NCI-H2171 treated with DMSO at 0.1 percent for 48 hours (cell line): Measurements from ENCODE around the gene PPY.
"Not testable (repeated sequence)": the region's sequence is repeated elsewhere in the genome, so short reads cannot be mapped to it uniquely, and the experiment has no call there.

Experiments used
- DNase-seq: peaks from one replicate; lab custom pipeline; 2025; lab: John Stamatoyannopoulos, UW

The PPY gene

DNA sequence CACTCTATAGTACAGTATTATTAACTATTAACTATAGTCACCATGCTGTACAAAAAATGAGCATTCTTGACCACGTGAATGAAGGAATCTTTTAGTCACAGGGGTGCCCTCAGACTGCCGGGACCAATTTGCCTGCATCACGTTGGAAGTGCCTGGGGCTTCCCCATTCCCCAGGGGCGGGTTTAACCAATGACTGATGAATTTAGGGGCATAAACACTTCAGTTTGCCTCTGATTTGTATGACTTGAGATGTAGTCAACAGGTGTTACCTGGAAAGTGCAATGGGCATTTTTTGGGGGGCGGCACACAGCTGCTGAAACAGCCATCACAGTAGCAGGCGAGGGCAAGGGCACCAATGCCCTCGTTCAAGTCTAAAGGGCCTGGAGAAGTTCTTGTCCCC is 20.2 kb upstream of the PPY start:
- no peak for DNase-seq

DNA sequence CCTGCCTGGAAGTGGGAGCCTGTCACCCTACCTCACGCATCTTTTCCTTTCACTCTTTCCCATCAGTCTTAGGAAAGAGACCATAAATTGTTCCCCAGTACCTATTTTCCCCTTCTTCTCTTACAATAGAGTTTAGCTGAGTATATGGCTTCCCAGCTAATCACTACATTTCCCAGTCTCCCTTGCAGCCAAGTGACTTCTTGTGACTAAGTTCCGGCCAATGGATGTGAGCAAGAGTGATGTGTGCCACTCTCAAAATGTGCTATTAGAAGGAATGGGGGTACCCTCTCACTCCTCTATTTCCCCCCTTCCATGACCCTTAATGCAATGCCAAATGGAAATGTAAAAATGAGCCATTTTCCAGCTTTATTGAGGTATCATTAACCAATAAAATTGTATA is 19.7 kb upstream of the PPY start:
- no peak for DNase-seq

DNA sequence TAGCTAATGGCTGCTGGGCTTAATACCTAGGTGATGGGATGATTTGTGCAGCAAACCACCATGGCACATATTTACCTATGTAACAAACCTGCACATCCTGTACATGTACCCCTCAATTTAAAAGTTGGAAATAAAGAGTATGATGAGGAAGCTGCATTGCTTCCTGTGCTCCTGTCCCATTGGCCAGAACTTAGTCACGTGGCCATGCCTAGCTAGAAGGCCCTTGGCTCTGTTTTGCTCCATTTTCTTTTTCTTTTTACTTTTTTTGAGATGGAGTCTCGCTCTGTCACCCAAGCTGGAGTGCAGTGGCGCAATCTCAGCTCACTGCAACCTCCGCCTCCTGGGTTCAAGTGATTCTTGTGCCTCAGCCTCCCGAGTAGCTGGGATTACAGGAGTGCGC is 19.0 kb upstream of the PPY start:
- DNase-seq: not testable (repeated sequence)

DNA sequence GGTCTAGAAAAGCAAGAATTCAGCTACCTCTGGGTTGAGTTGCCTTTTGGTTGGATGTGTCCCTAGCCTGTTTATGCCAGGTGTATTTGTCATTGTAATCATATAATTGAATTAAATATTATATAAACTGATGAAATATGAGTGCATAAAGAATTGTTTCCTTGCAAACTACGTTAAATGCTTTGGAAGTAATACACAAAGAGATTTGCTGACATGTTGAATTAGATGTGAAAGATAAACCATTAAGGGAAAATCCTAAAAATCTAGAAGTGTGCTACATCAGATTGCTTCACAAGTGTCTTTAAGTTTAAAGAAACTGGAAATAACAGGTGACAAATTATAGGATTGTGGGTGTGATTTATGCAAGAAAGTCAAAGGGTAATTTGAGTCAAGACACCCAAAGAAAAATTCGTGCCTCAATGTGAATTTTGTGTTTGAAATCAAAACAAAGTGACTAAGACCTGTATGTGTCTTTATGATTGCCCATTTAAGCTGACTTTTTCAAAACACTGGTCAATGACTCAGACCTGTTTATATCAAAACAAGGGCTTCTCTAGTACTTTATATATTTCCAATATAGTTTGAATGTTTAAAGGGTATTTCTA is 16.6 kb upstream of the PPY start:
- DNase-seq: no peak

DNA sequence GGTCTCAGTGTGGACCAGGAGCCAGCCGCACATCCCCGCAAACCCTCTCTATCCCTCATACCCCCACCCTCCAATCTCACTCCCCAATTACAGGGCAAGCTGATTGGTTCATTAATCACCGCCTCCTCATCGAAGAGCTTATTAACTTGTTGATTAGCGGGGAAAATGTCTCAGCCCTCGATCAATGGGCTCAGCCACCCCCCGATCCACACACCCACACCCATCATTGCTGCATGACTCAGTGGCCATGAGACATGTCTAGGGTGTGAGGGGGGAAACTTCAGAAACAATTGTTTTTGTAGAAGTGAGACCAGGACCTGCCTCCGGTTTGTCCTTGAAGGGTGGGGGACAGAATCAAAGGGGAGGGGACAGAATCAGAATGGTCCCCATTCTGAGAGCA is 13.9 kb upstream of the PPY start:
- no peak for DNase-seq

DNA sequence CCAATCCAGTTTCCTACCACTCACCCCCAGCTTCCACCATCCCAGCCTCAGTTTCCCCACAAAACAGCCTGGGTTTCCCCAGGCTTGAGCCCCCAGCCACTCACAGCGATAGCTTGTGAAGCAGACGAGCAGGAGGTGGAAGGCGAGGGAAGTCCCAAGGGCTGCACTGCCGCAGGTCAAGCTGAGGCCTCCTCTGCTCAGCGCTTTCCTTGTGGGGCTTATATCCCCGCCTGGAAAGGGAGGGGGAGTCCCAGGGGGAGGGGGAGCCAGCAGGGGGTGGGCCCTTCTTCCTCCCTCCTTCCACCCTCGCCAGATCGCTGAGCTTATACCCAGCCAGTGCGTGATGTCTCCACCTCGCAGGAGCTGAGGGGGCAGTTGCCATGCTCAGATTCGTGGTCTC is 11.5 kb upstream of the PPY start, which contains the start of gene PYY:
TSS of gene PYY (minus strand) at position 195 of the 400 bp plus-strand sequence. CDS start 457 bp downstream, outside the sequence.
- no peak for DNase-seq

DNA sequence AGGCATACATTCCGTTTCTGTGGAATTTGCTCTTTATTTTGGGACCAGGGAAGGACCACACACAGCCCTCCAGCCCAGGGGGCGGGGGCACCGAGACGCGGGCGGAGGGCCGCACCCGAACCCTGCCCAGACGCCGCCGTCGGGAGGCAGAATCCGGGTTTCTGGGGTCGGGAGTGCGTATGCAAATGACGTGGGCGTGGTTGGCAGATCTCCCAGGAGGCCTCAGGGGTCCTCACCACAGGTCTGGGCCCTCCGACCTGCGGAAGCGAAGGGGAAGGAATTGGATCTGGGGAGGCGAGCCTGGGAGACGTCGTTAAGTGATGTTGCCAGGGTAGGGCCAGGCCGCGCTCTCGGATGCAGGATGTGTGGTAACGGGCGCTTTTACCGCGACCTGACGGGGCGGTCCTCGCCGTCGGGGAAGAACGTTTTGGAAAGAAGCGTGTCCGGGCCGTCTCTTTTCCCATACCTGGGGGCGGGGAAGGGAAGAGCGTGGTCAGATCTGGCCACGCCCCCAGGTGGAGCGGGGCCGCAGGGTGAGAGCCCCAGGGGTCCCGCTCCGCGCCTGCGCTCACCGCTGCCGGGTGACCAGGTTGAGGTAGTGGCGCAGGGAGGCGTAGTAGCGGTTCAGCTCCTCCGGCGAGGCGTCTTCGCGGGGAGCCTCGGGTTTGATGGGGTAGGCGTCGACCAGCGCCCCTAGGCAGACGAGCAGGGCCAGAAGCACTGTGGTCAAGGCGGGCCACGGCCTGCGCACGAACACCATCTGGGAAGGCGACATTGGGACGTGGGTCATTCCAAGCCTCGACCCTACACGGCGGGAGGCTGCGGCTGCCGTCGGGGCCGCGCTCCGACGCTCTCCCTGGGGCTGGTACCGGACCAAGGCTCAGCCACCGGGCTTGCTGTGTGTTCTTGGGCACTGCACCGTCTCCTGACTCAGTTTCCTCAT is 10.7 kb upstream of the PPY start:
- no peak for DNase-seq

DNA sequence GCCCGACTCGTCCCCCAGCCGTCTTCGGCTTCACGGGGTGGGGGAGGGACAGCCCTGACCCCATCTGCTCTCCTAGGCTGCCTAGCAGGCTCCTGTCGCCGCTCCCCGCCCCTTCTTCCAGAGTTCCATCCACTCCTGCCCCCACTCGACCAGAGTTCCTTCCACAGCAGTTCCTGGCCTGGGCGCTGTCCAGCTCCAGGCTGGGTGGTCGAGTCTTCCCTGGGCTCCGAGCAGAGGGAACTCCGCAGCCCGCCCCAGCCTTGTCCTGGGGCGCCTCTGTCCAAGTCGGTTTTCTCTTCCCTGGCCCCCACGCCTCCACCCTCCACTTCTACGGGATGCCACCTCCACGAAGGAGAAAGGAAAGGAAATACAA is 10.1 kb upstream of the PPY start:
- DNase-seq: no peak

DNA sequence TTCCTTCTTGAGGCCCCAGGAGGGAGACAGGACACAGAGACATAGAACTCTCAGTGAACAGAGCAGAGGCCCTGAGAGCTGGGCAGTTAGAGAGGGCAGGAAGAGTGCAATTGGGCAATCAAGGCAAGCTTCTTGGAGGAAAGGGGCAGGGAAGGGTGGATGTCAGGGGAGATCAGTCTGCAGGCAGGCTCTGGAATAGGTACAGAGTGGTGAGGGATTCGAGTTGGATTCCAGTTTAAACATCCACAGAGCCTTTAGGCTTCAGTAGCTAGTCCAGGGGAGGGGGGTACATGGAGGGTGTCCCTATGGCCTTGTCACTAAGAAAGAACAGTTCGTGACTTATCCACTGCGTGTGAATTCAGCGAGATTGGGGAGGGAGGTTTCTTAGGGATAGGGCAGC is 9.5 kb upstream of the PPY start:
- no peak for DNase-seq

DNA sequence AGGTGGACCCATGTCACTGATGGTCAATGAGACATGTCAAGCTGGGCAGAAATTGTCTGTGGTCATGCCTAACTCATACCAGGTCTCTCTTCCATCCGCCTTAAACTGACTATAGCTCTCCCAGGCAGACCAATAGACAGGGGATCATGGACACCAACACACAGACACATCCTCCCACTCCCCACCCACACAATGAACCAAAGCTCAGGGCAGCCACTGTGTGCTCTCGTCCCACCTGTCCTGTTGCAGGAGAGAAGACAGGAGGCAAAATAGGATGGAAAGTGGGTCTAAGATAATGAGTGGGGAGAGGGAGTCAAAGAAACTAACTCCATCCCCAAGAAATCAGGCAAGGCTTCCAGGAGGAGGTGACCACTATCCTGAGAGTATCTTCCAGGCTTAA is 8.3 kb upstream of the PPY start:
- DNase-seq: no peak

DNA sequence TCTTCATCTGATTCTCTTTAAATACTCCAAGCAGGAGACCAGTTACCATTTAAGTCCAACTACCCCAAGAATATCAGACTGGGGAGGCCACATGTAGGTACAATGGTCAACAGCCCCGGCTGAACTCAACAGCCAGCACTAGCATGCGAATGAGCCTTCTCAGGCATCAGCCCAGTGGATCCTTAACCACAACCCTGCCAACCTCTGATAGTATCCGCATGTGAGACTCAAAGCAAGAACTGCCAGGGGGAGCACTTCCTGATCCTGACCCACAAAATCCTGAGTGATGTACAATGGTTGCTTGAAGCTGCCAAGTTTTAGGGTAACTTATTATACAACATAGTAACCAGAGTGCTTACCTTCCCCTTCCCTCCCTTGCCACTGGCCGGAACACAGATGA is 7.5 kb upstream of the PPY start:
- DNase-seq: no peak

DNA sequence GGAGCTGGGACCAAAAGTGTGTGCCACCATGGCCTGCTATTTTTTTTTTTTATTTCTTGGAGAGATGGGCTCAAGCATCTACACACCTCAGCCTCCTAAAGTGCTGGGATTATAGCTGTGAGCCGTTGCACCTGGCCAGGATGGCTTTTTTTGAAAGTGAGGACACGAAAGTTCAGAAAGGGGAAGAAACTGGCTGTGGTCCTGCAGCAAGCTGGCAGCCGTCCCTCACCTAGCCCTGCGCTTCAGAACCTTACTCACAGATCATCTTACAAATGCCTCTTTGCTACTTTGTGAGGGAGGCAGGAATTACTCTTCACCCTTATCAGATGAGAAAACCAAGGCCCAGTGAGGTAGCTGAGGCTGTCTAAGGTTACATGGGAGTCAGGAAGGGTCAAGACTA is 4.5 kb upstream of the PPY start:
- no peak for DNase-seq

DNA sequence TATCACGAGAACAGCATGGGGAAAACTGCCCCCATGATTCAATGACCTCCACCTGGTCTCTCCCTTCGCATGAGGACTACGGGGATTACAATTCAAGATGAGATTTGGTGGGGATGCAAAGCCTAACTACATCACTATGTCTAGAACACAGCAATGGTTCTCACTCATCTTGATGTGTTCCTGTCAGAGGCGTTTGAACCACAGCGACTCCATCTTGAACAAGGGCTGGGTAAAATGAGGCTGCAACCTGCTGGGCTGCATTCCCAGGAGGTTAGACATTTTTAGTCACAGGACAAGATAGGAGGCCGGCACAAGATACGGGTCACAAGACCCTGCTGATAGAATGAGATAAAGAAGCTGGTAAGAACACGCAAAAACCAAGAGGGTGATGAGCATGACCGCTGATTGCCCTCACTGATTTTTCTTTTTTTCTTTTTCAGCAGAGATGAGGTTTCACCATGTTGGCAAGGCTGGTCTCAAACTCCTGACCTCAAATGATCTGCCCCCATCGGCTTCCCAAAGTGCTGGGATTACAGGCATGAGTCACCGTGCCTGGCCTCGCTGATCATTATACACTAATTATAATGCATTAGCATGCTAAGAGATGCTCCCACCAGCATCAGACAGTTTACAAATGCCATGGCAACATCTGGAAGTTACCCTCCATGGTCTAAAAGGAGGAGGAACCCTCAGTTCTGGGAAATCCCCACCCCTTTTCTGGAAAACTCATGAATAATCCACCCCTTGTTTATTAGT is 3.0 kb upstream of the PPY start:
- no peak for DNase-seq

DNA sequence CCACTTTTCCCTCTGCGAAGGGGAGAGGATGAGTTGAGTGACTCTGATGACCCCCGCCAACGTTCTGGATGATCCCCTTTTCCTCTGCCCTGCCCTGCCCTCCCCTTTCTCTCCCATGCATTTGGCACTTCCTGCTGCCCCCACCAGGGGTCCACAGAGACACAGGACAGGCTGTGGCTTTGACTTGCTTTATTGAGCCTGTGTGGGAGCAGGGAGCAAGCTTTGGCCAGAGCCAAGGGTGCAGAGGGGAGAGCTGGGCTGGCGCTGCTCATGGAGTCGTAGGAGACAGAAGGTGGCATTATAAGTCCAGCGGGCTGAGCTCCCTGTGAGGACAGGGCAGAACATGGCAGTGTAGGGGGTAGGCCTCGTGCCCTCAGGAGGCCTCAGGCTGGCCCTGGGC is 1.6 kb downstream of the PPY start:
- DNase-seq: peak; percentile 16

DNA sequence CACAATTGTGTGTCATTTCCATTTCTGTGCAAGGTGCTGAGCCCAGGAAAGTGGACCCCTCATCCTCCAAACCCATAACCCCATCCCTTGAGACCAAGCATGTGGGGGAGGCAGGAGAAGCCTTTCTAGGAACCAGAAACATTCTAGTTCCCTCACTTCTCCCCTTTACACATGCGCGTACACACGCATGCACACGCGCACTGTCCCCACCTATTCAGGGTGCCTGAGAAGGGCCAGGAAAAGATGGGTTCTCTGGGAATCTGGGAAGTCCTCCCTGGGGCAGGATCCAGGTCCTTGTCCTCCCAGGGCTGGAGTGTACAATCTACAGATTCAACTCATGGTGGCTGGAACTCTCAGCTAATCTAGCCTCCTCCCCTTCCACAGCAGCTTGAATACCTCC is 2.4 kb downstream of the PPY start:
- DNase-seq: no peak

DNA sequence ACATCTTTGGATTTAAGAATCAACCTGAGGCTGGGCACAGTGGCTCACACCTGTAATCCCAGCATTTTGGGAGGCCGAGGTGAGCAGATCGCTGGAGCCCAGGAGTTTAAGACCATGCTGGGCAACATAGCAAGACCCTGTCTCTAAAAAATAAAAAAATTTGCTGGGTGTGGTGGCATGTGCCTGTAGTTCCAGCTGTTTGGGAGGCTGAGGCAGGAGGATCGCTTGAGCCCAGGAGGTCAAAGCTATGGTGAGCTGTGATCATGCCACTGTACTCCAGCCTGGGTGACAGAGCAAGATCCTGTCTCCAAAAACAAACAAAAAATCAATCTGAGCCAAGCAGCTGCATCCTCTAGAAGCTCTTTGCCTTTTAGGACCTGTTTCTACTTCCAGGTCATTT is 2.8 kb downstream of the PPY start:
- not testable (repeated sequence) for DNase-seq

DNA sequence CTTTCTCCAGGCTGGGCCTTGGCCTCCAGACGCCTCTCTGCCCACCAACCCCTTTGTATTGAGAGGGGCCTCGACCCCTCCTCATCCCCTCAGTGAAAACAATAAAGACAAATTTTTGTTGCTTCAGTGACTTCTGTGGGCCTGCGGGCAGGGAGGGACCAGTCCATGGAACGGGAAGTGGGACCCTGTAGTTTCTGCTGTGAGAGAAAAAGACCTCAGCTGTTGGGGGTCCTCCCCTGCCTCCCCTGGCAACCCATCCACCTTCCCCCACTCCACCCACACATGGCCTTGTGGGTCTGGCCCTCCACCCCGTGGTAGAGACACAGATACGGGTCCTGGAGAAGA is 3.5 kb downstream of the PPY start:
- no peak for DNase-seq

DNA sequence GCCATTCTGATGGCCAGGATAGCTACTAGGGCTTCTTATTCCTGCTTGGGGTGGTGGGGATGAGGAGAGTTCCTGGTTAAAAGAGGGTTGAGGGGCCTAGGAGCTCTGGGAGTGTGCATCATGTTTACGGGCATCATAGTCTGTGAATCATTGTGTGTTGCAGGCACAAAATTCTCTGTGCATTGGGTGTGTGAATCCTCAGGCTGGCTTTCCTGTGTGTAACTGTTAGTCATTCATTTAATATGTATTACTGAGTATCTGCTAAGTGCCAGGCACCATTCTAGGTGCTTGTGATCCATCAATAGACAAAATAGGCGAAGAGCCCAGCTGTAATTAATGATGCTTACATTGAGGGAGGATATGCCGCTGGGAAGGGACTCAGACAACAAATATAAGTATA is 5.8 kb downstream of the PPY start:
- no peak for DNase-seq

DNA sequence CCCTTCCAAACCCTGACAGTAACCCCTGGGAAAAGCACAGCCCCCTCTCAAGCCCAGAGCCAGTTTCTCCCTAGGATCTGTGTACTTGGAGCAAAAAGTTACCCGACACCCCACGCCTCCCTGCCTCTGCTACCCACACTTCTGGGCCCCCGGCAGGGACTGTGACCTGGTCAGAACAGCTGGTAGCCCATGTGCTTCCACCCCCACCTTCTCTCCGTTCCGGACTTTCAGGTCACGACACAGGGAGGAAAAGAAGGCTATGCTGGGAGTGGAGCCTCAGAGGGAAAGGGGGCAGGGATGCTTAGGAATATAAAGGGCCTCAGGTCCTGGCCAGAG is 6.4 kb downstream of the PPY start:
- no peak for DNase-seq

DNA sequence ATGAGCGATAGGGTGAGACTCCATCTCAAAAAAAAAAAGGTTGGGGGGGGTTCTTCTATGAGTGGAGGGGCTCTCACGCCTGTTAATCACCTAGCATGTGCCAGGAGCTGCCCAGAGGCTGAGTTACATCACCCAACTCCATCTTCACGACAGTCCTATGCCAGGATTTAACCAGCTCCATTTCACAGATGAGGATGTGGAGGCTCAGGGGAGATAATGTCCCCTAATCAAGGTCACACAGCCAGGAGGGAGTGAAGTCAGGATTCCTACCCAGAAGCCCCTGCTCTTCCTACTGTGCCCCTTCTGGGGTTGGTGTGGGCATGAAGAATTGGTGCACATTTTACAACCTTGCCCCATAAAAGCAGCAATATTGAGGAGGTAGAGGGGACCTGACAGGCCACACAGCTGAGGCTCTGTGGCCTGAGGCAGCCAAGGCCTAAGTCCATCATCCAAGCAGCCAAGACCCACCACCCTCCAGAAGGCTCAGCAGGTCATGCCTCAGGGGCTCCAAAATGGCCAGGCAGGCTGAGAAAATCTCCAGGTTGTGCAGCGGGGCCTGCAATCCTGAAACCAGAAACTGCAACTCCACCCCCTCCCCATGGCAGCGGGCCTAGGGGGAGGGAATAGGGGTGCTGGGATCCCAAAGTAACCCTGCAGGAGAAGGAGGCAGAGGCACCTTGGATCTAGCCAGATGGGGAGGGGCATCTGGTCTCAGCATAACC is 6.9 kb downstream of the PPY start:
- DNase-seq: no peak

DNA sequence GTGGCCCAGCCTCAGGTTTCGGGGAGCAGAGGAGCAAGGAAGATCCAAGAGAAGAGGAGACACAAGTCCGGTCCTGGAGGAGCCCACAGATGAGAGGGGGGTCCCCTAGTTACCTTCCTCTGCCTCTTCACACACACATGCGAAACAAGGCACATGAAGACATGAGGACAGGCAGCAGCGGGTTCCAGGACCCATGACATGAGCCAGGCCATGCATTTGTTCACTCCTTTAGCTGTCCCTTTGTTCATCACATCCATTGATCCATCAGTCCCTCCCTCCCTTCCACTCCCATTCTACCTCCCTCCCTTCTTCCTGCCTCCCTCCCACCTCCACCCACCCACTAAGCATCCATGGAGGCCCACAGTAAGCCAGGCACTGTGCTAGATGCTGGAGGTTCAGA is 9.4 kb downstream of the PPY start:
- DNase-seq: no peak

DNA sequence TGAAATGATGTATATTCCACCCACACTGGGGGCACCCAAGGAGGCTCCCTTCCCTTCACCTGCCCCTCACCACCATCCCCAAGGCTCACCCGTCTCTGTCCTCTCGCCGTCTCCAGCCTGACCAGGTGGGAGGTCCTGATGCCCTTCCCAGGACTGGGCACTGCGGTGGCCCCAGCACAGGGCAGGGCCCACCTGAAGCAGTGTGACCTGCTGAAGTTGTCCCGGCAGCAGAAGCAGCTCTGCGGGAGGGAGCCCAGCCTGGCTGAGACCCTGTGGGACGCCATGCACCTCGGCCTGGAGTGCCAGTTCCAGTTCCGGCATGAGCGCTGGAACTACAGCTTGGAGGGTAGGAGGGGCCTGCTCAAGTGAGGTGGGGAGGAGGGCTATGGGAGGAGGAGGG is 9.9 kb downstream of the PPY start:
- no peak for DNase-seq
